Inflammatory macrophage treated with lipopolysaccharide for 4 hours (primary cell): ENCODE data around the gene RAPGEF3.

Experiments
- DNase-seq: peaks from one replicate; pipeline ENCODE4 v3.0.0-alpha.2; 2020

Gene RAPGEF3

DNA sequence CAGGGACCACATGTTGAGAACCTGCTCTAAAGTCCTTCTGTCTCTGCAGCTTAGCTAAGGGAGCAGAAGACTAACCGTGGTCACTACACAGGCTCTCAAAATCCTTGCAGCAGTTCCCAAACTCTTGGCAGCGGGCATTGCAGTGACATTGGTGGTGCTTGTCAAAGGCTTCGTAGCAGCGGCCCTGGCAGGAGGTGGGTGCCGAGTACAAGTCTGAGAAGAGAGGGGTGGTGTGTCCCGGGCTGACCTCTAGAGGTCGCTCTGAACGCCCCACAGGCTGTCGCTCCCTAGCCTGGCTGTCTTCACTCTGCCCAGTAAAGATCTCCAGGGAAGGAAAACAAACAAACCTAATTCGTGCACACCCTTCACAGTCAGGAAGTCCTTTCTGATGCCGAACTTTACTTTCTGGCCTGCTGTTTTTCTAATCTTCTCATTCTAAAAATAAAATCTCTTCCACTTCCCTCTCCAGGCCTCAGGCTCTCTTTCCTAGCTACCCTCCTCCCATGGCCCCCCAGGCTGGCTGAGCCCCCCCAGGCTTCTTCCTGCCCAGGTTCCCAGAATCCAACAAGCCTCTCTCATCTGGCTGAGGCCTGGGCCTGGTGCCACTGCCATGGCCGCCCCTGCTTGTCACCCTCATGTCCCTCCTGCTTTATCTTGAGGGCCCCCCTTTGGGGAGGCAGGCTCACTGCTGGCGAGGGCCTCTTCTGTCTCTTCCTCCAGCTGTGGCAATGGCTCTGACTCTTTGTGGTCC is 41.1 kb downstream of the RAPGEF3 start:
- peak; percentile 57 for DNase-seq

DNA sequence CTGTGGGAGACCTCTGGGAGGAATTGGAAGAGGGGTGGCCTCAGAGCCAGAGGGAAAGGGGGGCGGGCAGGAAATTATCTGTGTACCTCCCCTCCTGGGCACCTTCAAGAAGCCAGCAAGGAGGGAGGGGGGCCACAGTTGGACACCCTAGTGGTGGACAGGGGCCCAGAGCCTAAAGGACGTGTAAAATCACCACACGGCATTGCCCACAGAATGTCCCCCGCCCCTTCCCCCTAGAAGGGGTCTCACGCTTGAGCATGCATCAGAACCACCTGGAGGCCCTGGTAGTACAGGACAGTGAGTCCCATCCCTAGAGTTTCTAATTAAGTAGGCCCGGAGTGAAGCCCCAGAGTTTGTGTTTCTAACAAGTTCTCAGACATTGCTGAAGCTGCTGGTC is 41.6 kb downstream of the RAPGEF3 start:
- DNase-seq: no peak

DNA sequence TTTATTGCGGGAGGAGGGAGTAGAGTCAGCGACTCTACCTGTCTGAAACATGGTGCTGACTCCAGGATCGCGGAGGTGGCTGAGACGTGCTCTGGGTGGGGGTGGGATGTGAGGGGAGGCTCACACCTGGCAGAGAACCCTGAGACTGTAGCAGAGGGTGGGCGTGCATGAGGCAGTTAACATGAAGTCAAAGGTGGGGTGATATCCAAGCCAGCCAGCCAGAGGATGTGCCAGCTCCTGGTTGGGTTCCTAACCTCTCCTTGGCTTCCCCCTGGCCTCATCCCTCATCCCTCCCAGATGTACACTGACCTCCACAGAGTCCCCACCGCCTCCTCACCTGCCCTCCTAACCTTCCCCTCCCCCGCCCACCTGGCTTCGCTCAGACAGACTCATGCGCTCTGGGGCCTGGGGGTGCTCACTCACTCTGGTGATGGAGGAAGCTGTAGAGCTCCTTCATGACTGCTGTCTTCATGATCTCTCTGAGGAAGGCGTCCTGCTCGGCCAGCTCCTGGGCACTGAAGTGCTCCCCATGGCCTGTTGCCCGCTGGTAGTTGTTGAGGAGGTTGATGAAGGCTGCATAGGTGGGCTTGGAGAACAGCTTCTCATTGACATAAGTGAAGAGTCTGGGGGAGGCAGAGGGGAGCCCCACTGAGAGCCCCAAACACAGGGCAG is 42.7 kb downstream of the RAPGEF3 start:
- no peak for DNase-seq

DNA sequence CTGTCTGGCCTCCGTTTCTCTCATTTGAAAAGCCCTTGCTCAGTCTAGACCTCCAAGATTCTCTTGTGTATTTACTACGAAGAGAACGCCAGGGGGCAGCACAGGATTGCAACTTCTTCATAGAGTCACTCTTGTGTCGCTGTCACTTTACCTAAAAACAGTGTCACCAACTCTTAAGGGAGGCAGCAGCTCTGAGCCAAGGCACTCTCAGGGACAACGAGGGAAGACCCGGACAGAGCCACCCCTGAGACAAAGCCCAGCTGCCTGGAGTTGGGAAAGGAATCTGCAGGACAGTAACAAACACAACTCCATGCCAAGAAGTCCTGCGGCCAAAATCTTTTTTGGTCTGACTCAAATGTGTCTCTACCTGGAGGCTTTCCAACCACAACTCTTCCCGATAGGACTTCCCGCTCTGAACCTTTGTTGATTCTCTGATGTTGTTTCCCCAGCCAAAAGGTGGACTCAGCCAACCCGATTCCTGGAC is 43.2 kb downstream of the RAPGEF3 start:
- DNase-seq: peak; percentile 79

DNA sequence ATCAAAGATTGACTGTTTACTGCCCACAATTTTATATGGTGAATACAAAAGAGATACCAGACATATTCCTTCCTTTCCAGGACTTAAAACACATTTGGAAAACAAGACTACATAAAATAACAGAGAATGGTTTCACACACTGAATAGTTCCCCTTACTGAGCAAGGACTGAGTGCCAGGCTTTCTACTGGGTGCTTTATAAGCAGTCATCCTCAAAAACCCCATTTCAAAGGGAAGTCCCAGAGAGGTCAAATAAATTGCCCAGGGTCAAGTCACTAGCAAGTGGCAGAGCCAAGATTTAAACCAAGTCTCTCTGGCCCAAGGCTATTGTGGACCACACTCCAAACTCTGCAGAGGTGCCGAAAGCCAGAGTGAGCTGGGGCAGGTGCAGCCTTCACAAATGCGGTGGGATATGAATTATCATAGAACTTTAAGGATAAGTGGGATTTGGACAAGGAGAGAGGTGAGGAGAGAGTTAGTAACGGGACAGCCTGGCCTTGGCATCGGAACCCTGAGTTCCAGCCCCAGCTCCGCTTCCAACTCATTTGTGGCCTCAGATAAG is 43.8 kb downstream of the RAPGEF3 start:
- DNase-seq: peak; percentile 77

DNA sequence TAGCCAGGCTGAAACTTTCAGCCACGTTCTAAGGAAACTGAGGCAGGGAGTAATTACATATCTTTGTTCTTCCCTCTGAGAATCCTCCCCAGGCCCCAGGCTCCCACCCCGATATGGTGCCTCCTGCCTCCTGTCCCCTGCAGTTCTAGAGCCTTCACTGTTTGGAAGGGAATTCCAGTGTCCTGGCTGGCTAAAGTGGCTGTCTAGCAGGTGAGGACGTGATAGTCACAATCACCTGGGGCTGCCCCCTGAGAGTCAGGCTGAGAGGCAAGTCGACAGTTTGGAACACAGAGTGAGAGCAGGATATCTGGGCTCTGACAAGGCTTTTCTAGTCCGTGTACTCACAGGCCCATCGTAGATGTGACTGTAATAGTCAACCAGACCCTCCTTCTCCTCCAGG is 46.5 kb downstream of the RAPGEF3 start:
- no peak for DNase-seq

DNA sequence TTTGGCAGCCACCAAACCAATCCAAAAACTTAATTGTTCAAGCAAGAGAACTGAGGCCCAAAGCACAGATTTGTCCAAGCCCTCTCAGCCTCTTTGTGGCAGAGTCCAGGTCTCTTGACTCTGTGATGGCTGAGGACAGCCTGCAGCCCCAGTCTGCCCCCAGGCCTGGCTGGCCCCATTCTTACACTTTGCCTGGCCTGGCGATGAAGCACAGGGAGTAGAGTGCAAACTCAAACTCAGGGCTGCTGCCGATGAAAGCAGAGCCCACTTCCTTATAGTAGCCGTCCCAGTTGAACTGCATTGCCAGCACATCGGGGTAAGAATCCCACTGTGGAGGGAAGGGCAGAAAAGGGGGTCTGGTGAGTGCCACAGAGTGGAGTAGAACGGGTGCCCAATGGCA is 47.2 kb downstream of the RAPGEF3 start:
- no peak for DNase-seq

DNA sequence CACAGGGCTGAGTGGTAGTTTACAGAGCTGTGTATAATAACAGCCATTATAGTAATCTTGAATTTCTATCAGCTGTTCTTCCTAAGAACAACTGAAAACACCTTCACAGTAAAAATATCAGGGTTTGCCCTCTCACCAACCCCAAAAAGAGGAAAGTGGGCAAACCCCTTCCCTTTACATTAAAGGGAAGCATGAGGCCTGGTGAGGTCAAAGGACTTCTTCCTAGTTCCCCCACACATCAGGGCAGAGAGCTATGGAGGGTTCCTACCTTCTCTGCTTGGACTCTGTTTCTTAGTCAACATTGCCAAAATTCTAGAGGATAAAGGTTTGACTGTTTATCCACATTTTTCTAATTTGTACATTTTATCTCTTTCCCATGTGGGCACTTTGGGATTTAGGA is 48.4 kb downstream of the RAPGEF3 start:
- peak; percentile 45 for DNase-seq

DNA sequence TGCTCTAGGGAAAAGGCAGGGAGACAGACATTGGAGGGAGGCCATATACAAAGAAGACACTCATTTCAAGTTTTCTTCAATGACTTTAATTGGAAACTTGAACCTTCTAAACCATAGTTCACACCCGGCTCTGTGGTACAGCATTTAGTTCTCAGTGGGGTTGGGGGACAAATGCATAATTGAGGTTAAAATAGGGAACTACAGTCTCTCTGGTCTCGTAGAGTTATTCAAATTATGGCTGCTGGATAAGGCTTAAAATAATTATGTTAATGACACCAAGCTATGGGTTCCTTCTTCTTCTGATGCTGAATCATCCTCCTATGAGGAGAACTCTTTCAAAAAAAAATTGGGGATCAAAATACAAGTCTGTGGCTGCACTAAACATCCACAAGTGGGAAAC is 49.0 kb downstream of the RAPGEF3 start:
- peak; percentile 11 for DNase-seq

DNA sequence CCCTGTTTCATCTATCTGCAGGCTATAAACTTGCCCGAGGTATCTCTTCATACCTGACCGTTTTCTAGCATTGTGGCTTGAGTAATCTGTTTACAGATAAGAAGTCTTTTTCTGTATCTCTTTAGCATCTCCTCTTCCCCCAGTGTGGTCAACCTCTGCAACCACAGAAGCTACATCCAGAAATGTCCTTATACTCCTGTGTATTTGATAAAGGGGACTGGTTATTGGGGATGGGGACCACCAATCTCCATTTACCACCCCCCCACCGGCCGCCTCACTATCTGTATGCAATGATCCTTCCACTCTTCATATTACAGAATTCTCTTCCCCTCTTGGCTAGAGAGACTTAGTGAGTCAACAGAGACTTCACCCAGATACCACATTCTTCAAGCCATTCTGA is 49.4 kb downstream of the RAPGEF3 start:
- no peak for DNase-seq

DNA sequence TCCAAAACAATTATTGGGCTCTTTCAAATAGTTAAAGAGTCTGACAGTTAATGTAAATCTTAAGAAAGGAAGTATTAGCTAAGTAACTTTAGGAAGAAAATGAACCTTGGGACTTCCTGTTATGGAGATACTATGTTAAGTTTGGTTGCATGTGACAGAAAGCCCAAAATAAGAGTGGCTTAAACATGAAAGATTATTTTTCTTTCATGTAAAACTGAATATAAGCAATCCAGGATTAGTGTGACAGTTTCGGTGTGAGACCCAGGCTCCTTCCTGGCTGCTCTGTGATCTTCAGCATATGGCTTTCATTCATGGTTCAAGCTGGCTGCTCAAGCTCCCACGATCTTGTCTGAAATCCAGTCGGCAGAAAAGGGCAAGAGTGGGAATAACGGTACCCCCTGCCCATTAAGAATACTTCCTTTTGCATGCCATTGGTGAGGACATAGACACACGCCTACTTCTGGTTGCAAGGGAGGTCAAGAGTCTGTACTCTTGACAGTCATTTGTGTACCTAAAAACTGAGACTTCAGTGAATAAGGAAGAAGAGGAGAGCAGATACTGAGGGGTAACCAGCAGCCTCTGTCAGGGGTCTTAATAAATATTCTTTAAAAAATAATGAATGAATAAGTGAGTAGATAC is 50.7 kb downstream of the RAPGEF3 start:
- peak; percentile 43 for DNase-seq

DNA sequence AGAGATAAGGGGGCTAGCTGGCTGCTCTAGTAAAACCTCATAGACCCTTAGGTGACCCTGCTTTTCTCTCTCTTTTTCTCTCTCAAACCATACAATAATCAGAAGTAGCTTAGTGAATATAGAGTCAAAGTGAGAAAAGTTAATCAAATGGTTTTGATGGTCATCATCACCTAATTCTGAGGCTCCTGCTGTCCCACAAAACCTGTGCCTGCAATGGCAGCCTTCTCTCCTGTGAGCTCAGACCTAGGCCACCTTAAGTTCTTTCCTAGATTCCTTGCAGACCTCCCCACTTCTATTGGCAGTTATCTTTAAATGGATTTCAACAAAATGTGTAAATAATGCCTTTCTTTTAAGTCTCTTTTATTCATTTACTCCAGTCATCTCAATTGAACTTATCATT is 51.3 kb downstream of the RAPGEF3 start:
- DNase-seq: no peak

DNA sequence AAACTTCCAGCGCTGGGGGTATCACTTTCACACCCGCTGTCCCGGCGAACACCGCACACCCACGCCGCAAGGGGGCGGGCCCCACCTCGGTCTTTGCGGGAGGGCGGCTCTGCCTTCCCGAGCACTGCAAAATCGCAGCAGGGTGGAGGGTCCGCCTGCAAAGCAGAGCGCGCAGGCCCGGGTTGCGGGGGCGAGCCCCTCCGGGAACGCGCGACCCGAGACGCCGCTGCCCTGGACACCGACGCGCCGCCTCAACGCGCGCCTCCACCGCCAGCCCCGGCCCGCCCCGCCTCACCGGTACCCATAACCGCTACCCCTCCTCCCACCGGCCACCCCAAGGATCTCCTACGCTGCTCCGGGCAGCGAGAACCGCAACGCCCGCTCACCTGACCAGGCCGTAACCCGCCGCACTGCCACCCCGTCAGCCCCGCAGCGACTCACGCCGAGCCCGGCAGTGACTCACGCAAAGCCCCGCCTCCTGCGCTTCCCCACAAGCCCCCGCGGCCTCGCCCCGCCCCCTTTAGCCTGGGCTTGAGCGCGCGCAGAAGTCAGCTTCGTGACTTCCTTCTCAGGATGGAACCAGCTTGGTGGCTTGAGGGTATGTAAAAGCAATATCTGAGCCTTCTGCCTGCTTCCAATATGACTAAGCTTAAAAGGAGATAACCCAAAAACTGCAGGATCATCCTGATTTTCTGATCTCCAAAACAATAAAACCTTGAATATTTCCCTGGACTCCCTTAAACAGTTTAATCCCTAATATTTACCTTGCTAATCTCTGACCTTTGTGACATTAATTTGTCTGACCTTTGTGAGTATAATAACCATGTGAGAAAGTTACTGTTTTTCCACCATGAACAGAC is 52.9 kb downstream of the RAPGEF3 start, which contains the start of gene RPAP3:
TSS of gene RPAP3 (minus strand) at position 465 of the 860 bp plus-strand sequence. CDS start 3,190 bp downstream, outside the sequence.
- DNase-seq: peak; percentile 98

DNA sequence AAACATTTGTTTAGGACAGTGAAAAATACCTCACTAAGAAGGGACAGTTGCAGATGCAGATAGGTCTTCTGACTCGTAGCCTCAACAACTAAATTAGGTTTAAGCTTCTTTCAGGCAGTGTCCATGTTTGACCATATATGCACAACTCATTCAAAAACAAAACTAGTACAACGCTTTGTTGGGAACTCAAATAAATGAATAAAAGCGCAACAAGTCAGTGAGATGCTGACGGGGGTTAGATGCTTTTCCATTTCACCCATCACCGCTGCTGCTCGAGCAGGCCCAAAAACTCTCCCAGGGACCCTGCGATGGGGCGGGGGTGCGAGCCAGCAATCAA is 53.5 kb downstream of the RAPGEF3 start:
- no peak for DNase-seq

DNA sequence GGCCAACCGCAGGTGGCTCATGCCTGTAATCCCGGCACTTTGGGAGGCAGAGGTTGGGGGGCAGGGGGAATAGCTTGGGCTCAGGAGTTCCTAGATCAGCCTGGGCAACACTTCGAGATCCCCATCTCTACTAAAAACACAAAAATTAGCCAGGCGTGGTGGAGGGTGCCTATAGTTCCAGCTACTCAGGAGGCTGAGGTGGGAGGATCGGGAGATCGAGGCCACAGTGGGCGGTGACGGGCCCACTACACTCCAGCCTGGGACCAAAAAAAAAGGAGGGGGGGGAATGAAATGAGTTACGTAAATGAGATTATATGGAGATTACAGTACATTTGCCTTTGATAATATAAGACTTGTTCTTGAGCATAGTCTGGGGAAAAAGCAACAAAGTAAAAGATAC is 54.0 kb downstream of the RAPGEF3 start:
- DNase-seq: no peak

DNA sequence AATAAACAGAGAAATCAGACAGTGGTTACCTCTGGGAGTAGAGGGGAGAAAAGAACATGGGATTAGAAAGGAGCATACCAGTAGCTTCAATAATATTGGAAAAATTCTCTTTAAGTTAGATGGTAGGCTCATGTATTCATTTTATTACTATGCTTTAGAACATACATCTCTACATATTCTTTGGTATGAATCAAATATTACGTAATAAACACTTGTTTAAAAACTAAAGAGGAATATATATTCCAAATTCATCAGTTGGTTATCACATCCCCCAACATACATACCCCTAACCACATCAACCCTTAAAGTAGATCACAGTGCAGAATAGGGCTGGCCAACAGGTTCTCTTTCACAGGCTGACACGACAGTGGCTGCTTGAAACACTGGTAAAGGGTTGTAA is 58.4 kb downstream of the RAPGEF3 start:
- no peak for DNase-seq

DNA sequence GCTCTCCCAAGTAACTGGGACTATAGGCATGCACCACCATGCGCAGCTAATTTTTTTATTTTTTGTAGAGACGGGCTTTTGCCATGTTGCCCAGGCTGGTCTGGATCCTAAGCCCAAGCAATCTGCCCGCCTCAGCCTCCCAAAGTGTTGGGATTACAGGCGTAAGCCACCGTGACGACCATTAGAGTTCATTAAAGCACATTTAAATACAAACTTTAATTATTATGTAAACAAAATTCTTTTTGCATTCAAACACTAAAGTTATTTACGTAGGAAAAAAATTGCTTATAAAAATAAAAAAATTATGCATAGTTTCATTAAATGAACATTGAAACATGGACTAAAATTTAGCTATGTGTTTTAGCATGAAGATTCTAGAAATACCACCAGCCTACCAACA is 60.0 kb downstream of the RAPGEF3 start:
- no peak for DNase-seq

DNA sequence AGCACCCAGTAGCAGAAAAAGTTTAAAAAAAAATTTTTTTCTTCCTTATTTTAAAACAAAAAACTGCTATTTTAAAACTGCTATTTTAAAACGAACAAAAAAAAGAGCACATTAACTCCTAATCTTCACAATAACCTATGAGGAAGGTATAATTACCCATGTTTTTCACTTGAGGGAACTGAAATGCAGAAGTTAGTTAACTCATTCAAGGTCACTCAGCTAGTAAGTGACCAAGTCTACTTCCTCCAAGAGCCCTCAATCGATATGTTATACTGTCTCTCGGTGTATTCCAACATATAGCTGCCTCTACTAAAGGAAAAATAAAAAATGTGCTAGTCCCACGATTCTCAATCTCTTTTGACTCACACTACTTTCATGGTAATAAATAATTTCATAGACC is 60.6 kb downstream of the RAPGEF3 start:
- DNase-seq: peak; percentile 47

DNA sequence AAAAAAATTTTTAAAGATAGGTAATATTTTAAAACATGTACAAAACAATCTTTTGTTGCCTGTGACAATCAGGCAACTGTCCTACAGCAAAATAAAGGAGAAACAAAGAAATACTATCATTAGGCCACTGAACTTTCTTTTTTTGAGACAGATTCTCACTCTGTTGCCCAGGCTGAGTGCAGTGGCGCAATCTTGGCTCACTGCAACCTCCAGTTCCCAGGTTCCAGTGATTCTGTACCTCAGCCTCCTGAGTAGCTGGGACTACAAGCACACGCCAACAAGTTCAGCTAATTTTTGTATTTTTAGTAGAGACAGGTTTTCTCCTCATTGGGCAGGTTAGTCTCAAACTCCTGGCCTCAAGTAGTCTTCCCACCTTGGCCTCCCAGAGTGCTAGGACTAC is 69.5 kb downstream of the RAPGEF3 start:
- no peak for DNase-seq

DNA sequence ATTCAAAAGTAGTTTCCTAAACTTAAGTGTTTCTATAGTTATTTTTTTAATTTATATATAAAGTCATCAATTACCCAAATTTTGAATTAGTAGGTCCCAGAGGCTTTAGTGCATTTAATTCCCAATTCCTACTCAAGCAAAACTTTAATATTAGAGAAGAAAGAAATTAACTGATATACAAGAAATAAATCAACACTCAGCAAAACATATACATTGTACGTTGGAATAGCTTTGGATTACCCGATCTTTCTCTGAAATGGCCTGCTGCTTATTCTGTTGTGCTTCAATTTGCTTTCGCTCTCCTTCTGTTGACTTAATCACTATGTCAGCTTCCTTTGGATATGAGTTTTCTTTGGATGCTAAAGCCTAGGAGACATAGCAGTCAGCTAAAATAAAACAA is 71.0 kb downstream of the RAPGEF3 start:
- DNase-seq: no peak

DNA sequence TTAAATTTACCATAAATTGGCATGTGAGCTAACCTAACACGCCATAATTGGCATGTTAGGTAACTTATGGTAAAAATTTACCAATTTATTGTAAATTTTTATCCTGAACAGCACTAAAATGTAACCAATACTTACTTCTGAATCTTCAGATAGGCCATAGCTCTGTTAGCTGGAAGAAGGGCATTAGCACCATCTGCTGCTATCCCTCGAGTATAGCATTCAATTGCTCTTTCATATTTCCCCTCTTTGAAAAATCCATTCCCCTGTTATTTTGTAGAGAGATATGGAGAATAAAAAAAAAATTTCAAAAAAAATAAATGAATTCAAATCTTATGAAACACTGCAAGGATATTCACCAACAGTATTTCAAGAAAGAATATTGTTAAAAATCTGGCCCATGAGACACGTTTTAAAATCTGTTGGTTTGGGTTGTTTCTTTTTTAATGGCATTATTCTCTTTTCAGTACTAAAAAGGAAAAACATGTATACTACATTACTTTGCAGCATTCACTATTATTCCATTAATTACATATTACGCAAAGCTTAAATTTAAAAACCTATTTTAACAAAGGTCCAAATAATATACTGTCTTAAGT is 71.9 kb downstream of the RAPGEF3 start:
- peak; percentile 42 for DNase-seq
